ENCODE data around the gene S1PR3.

DNA sequence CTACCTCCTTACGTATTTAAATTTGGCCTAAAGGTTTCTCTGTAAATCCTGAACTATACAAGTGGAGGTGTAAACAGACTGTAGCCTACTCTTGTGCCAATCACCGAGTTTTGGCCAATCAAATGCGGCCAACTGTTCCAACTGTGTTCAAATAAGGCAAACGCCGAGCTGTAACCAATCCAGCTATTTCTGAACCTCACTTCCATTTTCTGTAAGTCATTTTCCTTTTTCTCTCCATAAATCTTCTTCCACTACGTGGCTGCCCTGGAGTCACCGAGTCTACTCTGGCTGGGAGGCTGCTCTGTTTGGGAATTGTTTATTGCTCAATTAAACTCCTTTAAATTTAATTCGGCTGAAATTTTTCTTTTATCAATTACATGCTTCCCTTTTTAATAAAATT is 58.4 kb downstream of the S1PR3 start:
- TF ChIP-seq, protein P1, sequence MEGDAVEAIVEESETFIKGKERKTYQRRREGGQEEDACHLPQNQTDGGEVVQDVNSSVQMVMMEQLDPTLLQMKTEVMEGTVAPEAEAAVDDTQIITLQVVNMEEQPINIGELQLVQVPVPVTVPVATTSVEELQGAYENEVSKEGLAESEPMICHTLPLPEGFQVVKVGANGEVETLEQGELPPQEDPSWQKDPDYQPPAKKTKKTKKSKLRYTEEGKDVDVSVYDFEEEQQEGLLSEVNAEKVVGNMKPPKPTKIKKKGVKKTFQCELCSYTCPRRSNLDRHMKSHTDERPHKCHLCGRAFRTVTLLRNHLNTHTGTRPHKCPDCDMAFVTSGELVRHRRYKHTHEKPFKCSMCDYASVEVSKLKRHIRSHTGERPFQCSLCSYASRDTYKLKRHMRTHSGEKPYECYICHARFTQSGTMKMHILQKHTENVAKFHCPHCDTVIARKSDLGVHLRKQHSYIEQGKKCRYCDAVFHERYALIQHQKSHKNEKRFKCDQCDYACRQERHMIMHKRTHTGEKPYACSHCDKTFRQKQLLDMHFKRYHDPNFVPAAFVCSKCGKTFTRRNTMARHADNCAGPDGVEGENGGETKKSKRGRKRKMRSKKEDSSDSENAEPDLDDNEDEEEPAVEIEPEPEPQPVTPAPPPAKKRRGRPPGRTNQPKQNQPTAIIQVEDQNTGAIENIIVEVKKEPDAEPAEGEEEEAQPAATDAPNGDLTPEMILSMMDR (conservative IDR thresholded peaks at IDR 0.05; ENCODE audit: low read depth, low read length), result no peak
- no peak for TF ChIP-seq EZH2 (IDR thresholded peaks at IDR 0.05; ENCODE audit: borderline replicate concordance, low read depth, low read length, poor library complexity, severe bottlenecking)
